Aorta (tissue), 5 donors: ENCODE measurements around the gene NACAD. TPM values are rescaled to one million over a fixed set of nuclear protein-coding genes. Genes with fewer than 3 reads are reported as not detected.
A peak's percentile ranks its signal among the peaks of the same experiment; 100 is the strongest.
"Not testable (repeated sequence)": the region's sequence is repeated elsewhere in the genome, so short reads cannot be mapped to it uniquely, and the experiment has no call there.

ENCODE experiments used
- ATAC-seq: fragments of 200-7000 bp; cut with Tn5 transposase; one replicate; pipeline ENCODE4 v1.9.1; 2022; ENCODE audit warnings: moderate library complexity; ENCODE audit not compliant: low FRiP score
- DNase-seq, 2 donors: peaks; one replicate each; pipeline ENCODE4 v3.0.0-alpha.2; 2020
- H3K27ac ChIP-seq, 2 donors: one replicate each; pipeline ENCODE4 v1.5.1; 2013; ENCODE audit warnings: low read length in 2 of 2, mild to moderate bottlenecking in 2 of 2, moderate library complexity in 2 of 2, control low read depth in 1 of 2, inconsistent platforms in 1 of 2, low read depth in 1 of 2
- H3K27me3 ChIP-seq, 2 donors: one replicate each; pipeline ENCODE4 v1.6.1; 2013; ENCODE audit warnings: control low read depth in 1 of 2, low read length in 1 of 2, mild to moderate bottlenecking in 1 of 2, moderate library complexity in 1 of 2; ENCODE audit not compliant: insufficient read depth in 2 of 2, control insufficient read depth in 1 of 2
- H3K36me3 ChIP-seq, 2 donors: one replicate each; pipeline ENCODE4 v1.6.1; 2013; ENCODE audit warnings: control low read depth in 1 of 2, low read length in 1 of 2, mild to moderate bottlenecking in 1 of 2; ENCODE audit not compliant: insufficient read depth in 2 of 2, control insufficient read depth in 1 of 2
- H3K4me1 ChIP-seq, 2 donors: one replicate each; pipeline ENCODE4 v1.6.1; 2013; ENCODE audit warnings: low read length in 2 of 2, control low read depth in 1 of 2, mild to moderate bottlenecking in 1 of 2, moderate library complexity in 1 of 2; ENCODE audit not compliant: insufficient read depth in 2 of 2, control insufficient read depth in 1 of 2
- H3K4me3 ChIP-seq, 2 donors: one replicate each; pipeline ENCODE4 v1.5.1; 2013; ENCODE audit warnings: low read length in 2 of 2, control low read depth in 1 of 2, mild to moderate bottlenecking in 1 of 2
- H3K9me3 ChIP-seq: one replicate; pipeline ENCODE4 v1.6.1; 2013; ENCODE audit warnings: mild to moderate bottlenecking, low read length; ENCODE audit not compliant: control insufficient read depth
- WGBS, 2 donors: extraction: QIAGEN DNeasy Blood & Tissue Kit; methylation state at CpG; one replicate each; pipeline ENCODE4 v1.1.7; 2013; 5-methylcytosine and 5-hydroxymethylcytosine counted together
- intact Hi-C, 2 donors: fragments of 100-400 bp; cut with DNase I; formaldehyde crosslinking; loops; one replicate each; pipeline versions ENCODE4 v1.14.2 to v1.15.0; 2022
- polyA plus RNA-seq, 2 donors: library from polyadenylated mRNA; stranded (reverse); fragments of 200-250 nt; gene quantifications; one replicate each; pipeline ENCODE4 v1.2.3, GENCODE V29; 2013
- total RNA-seq, 2 donors: library from RNA; stranded (reverse); fragmentation: NEBNext Ultra II Directional; extraction: Animal tissue kit (Norgen Biotek cat#: 25700); gene quantifications; one replicate each; pipeline ENCODE4 v1.2.1, GENCODE V29; 2021
- donor health status: healthy with polysubstance abuse.
- donor health status: Bipolar disorder and iron deficiency.
- donor health status: DM: no; HTN: no; CAD: no.
- donor health status: DM: no; HTN: no; CAD: no.
- donor health status: DM: yes; HTN: yes; CAD: no.

NACAD gene
- total and polyA plus RNA-seq, 4 donors = 1.3 to 15.7 (median 12.7) TPM

DNA sequence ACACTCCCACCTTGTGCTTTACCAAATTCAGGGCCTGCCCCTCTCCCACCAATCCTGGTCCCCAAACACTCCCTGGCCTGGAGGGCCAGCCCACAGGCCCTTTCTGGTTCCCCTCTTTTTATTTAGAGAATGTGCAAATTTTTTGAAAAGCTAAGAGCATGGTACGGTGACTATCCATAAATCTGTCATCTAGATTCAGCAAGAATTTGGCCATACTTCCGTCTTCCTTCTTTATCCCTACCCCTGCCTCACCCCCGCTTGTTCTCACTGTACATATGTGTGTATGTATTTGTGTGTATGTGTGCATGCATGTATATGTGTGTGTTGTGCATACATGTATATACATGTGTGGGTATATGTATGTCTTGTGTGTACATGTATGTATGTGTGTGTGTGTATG, 30.8 kb upstream of the NACAD start:
- Histone ChIP-seq H3K4me1 (no peaks in the 10 kb centered on the region), H3K27ac (no peak overlapping the region), H3K4me3 (no peak overlapping the region), H3K36me3 (no peaks in the 10 kb centered on the region), H3K9me3 (no peaks in the 10 kb centered on the region), H3K27me3 (no peaks in the 10 kb centered on the region)
- ATAC-seq (no peak), DNase-seq (no peak)
- intact Hi-C loops = loop anchor here in 1 of 2 donors (10.0 kb wide), 1 partner anchor 135 kb away; no protein-coding TSS in a partner anchor
- 68 to 78% methylated on average over 3 of the region's 3 CpGs for WGBS, 2 donors

DNA sequence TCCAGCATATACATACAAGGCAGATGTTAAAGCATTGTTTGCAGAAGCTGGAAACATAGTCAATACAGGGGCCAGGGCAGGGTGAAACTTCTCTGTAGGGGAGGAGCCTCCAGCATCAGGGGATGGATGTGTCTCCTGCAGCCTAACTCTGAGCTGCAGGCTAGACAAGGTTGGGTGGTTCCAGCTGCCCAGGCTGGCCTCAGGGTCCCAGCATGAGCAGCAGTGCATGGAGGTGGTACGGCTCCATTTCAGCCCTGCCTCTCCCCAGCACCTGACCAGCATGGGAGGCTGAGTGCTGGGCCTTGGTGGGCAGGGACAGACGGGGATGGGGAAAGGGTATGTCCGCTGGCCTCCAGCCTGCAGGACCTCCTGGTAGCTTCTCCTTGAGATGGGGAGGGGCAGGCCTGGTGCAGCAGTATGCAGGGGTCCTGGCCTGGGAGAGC, 30.1 kb upstream of the NACAD start:
- no peak overlapping the region for H3K4me3 ChIP-seq
- H3K27ac ChIP-seq = no peak overlapping the region
- no peaks in the 10 kb centered on the region for H3K27me3 ChIP-seq
- no peaks in the 10 kb centered on the region for H3K36me3 ChIP-seq
- DNase-seq (peak in 1 of 2 donors; percentile 59), ATAC-seq (no peak)
- intact Hi-C loops = loop anchor here in 1 of 2 donors (10.0 kb wide), 1 partner anchor 134 kb away; no protein-coding TSS in a partner anchor
- no peaks in the 10 kb centered on the region for H3K9me3 ChIP-seq
- no peaks in the 10 kb centered on the region for H3K4me1 ChIP-seq
- 94 to 97% methylated on average over 3 of the region's 3 CpGs for WGBS, 2 donors

DNA sequence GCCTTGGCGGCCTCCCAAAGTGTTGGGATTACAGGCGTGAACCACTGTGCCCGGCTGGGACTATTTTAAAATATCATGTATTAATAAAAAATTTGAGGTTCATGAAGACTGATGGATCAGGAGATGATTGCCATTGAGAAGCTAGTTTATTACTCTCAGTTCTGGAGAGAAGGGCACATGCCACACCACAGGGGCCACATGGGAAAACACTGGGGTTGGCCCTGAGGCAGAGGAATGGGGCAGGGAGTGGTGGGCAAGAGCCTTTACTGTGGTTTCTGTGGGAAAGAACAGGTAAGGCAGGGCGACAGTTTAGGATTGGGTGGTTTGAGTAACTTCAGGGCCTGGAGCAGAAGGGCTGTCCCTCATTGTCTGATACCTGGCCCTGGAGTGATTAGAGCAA, 29.5 kb upstream of the NACAD start:
- intact Hi-C loops = loop anchor here in 1 of 2 donors (10.0 kb wide), 1 partner anchor 133 kb away; no protein-coding TSS in a partner anchor
- no peak overlapping the region for H3K4me3 ChIP-seq
- no peaks in the 10 kb centered on the region for H3K9me3 ChIP-seq
- H3K27ac ChIP-seq = no peak overlapping the region
- DNase-seq = no peak
- H3K27me3 ChIP-seq = no peaks in the 10 kb centered on the region
- ATAC-seq = no peak
- WGBS, 2 donors = 85 to 88% methylated on average over 4 of the region's 4 CpGs
- H3K4me1 ChIP-seq = no peaks in the 10 kb centered on the region
- H3K36me3 ChIP-seq = no peaks in the 10 kb centered on the region

DNA sequence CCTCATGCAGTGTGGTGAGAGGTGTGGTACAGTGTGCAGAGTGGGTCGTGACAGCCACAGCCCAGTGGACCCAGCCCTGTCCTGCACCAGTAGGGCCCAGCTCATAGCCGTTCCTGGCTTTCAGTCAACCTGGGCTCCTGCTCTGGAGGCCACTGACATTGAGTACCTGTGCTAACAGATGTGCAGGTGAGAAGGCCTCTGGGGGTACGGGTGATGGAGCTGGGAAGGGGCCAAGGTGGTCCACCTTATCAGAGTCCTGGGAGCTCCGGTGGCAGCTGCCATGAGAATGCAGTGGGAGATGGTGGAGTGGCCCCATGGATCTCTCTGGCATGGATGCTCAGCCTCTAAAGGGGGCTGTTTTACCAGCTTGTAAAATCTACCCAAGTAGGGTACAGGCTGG, 28.8 kb upstream of the NACAD start:
- intact Hi-C loops = loop anchor here in 1 of 2 donors (10.0 kb wide), 1 partner anchor 133 kb away; no protein-coding TSS in a partner anchor
- WGBS, 2 donors = 77 to 84% methylated on average over 4 of the region's 4 CpGs
- Histone ChIP-seq H3K9me3 (no peaks in the 10 kb centered on the region), H3K4me1 (no peaks in the 10 kb centered on the region), H3K27me3 (no peaks in the 10 kb centered on the region), H3K4me3 (no peak overlapping the region), H3K36me3 (no peaks in the 10 kb centered on the region), H3K27ac (no peak overlapping the region)
- DNase-seq (no peak), ATAC-seq (no peak)

DNA sequence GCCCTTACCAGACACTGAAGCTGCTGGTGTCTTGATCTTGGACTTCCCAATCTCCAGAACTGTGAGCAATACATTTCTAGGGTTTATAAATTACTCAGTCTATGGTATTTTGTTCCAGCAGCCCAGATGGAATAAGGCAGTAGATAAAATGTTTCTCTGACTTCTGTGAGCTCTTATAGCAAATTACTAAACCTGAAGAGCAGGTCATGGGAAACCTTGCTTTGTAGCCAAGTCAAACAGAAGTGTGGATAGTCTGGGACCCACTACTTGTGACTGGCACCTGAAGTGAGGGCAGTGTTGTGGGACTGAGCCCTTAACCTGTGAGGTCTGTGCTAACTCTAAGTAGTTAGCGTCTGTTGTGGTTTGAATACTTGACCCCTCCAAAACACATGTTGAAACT, 27.3 kb upstream of the NACAD start:
- DNase-seq (no peak), ATAC-seq (no peak)
- no peak overlapping the region for H3K27ac ChIP-seq
- no peaks in the 10 kb centered on the region for H3K27me3 ChIP-seq
- no peak overlapping the region for H3K4me3 ChIP-seq
- H3K4me1 ChIP-seq = no peaks in the 10 kb centered on the region
- no peaks in the 10 kb centered on the region for H3K36me3 ChIP-seq
- 71 to 85% methylated on average over 1 of the region's 1 CpG for WGBS, 2 donors
- intact Hi-C loops = loop anchor here in 1 of 2 donors (10.0 kb wide), 1 partner anchor 131 kb away; no protein-coding TSS in a partner anchor
- H3K9me3 ChIP-seq = no peaks in the 10 kb centered on the region

DNA sequence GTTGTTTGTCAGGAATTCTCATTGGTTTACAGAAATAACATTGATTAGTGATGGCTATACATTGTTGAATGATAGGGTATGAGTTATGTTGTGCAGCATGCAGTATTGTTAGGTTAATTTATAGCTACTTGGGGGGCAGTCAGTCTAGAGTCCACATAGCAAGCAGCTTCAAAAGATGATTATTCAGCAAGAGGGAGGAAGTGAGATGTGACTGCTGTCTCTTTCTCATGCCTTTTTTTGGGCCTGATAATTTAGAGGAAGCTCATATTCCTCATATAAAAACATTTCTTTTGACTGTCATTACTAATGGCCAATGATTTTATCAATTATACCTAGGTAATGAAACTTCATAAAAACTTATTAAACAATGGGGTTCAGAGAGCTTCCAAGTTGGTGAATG, 26.2 kb upstream of the NACAD start:
- ATAC-seq (no peak), DNase-seq (no peak)
- Histone ChIP-seq H3K27ac (no peak overlapping the region), H3K9me3 (no peaks in the 10 kb centered on the region), H3K4me3 (no peak overlapping the region), H3K27me3 (no peaks in the 10 kb centered on the region), H3K36me3 (no peaks in the 10 kb centered on the region), H3K4me1 (no peaks in the 10 kb centered on the region)
- intact Hi-C loops = loop anchor here in 1 of 2 donors (10.0 kb wide), 1 partner anchor 130 kb away; no protein-coding TSS in a partner anchor

DNA sequence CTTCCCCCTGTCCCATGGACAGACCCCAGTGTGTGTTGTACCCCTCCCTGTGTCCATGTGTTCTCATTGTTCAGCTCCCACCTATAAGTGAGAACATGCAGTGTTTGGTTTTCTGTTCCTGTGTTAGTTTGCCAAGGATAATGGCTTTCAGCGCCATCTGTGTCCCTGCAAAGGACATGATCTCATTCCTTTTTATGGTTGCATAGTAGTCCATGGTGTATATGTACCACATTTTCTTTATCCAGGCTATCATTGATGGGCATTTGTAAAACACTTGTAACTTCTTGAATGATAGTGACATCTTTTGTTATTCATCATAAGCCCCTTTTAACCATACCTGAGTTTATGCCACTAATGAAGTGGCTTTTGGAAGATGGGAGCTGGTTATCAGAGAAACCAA, 25.5 kb upstream of the NACAD start:
- intact Hi-C loops = loop anchor here in 1 of 2 donors (10.0 kb wide), 1 partner anchor 129 kb away; no protein-coding TSS in a partner anchor
- not testable (repeated sequence) for H3K4me1 ChIP-seq

DNA sequence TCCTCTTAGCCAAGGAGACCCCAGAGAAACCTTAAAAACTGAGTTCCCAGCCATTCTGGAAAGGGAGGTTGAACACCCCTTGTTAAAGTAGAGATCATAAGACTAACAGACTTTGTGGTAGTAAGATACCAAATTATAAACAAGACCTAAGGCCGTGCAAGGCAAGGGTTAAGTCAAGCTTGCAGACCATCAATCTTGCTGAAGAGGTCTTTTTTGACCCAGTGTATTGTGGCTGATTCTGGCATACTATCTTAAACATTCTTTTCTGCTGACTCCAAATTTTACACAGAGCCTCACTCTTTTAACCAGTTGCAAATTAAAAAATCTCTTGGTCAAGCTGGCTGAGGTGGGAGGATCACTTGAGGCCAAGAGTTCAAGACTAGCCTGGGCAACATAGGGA, 23.9 kb upstream of the NACAD start:
- Histone ChIP-seq H3K4me1 (no peaks in the 10 kb centered on the region), H3K27me3 (no peaks in the 10 kb centered on the region), H3K36me3 (peaks cover 3 to 5% of the 10 kb centered on the region in 2 donors), H3K4me3 (no peak overlapping the region), H3K27ac (no peak overlapping the region), H3K9me3 (no peaks in the 10 kb centered on the region)
- DNase-seq = no peak
- intact Hi-C loops = loop anchor here in 1 of 2 donors (10.0 kb wide), 1 partner anchor 128 kb away; no protein-coding TSS in a partner anchor
- no peak for ATAC-seq
- WGBS, 2 donors = 37 to 46% methylated on average over 1 of the region's 1 CpG

More for the DNA sequence above, 25.5 kb upstream of the NACAD start:
- not testable (repeated sequence) for ATAC-seq, H3K36me3 ChIP-seq, H3K27ac ChIP-seq, H3K9me3 ChIP-seq, H3K27me3 ChIP-seq, DNase-seq, H3K4me3 ChIP-seq
- 69 to 86% methylated on average over 1 of the region's 1 CpG for WGBS, 2 donors
